Stimulated activated CD4-positive, alpha-beta T cell treated with anti-CD3 and anti-CD28 coated beads, Interleukin-2, amount 100 ng/mL, for 24 hours (primary cell): ENCODE results near the gene MOK.
A peak's percentile ranks its signal among the peaks of the same experiment; 100 is the strongest.

Experiments
- DNase-seq, 2 donors: peaks; one replicate each; pipeline ENCODE4 v3.0.0-alpha.2; 2020

MOK gene

DNA sequence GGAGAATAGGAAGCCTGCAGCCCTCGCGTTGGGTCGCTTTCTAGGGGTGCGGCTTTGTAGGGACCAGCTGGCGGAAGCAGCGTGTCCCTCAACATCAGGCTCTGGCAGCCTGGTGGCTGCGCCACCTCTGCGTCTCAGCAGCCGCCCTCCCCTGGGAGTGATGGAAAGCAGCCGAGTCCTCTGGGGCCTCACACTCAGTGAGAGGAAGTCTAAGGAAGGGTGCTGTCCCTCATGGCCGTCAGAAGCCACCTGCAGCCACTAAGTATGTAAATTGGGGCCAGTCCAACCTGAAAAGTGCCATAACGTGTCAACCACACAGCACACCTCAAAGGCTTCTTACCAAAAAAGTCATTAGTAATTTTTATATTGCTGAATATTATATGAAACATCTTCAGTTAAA, 84.9 kb downstream of the MOK start:
- DNase-seq = peak in 1 of 2 donors; percentile 8

DNA sequence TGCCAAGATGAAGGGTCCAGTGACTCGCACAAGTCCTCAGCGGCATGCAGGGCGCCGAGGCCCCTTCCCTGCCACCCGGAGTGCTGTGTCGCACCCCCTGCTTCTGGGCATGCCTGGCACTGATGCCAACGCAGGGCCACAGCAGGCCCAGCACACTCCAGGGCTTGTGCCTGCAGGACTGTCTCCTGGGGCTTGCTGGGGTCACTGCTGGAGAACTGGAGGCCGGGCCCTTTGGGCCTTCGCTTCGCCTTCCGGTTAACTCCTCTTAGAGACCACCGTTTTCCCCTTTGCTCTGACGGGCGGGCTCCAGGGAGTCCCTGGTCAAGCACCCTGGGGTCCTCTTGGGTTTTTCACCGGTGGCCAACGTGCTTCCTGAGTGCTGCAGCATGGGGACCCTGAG, 85.6 kb downstream of the MOK start:
- no peak for DNase-seq

DNA sequence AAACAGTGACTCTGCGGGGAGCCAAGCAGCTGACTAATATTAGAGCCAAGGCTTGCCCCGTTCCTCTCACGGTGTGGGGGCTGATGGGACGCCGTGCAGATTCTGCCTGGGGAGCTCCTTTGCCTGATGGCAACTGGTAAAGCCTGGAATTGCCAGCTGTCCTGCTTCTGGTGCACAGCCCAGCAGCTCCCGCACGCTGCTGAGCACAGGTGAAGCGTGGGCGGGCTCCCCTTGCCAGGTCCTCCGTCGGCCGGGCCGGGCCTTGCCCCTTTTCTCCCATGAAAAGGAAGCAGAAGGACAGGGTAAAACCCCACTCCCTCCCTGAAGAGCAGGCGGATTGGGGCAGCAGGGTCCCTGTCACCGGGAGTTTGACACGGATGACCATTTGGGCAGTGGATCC, 86.3 kb downstream of the MOK start:
- no peak for DNase-seq

DNA sequence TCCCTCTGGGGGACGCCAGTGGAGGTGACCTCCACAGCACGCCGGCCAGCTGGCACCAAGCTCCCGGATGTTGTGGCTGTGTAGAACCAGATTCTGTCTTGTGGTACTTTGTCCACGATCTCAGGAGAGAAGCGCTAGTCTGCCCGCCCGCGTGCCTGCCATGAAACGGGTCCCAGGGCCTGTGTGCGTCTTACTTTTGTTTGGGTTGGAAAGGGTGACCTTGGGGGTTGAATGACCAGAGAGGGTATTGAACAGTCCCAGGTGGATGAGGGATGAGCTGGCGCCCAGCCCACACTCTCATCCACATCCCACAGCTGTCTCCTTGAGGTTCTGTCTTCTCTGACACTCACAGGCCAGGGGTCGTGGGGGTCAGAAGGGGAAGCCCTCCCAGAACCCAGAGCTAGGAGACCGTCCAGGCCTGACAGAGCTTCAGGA, 87.0 kb downstream of the MOK start:
- DNase-seq = no peak

DNA sequence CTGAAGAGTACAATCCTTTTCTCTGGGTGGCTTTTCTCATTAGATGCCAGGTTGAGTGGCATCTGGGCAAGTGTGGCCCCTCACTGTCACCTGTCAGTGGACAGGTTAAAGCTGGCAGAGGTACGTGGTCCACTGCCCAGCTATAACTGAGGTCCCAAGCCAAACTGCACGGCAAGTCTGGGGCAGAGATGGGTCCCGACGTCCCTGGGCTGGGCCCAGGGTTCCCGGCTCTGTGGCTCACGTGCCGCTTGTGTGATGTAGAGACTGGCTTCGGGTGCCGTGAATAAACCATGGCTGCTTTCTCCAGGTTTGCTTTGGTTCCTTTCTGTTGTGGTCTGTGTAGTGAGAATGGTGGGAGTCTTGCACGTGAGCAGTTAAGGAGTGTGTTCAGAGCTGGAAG, 87.6 kb downstream of the MOK start:
- no peak for DNase-seq

DNA sequence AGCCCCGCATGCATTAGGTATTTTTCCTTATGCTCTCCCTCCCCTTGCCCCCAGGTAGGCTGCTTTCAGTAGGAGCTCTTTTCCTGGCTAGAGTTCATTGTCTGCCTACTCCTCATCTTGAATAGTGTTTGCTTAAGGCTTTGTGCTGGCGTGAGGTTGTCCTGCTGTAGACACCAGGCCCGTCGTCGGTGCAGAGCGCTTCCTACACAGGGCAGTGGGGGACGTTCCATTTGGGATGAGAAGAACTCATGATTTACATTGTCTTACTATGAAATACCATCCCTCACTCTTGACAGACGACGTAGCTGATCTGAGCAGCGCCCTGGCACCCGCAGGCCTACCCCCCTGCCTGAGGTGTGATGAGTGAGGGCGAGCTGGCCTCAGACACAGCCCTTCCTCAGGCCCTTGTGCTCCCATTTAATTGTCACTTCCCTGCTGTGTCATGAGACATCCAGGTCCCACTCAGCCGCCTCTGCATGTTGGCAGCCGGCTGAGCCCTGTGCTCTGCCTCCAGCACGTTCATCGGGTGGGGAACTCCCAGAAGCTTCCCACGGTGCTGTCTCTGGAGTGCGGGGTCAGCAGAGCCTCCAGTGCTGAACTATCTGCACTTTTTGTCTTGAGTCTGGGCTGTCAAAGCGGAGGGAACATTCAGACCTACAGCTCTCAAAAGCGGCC, 89.3 kb downstream of the MOK start:
- DNase-seq = no peak

DNA sequence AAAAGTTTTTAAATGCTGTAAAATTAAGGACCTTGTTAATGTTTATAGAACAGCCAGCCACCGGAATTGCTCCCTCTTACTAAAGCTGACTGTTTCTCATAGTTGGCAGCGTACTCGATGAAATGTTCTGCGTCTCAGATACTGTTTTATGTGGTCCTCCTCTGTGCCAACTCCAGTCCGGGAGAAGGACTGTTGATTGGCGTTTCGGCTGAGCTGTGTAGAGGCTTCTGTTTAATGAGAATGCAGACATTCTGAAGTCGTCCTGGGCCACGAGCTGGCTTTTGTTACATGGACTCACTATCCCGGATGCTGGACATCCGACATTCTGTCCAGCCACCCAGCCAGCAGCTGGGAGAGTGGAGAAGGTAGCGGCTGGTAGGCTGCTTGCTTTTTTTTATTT, 89.9 kb downstream of the MOK start:
- DNase-seq = no peak

DNA sequence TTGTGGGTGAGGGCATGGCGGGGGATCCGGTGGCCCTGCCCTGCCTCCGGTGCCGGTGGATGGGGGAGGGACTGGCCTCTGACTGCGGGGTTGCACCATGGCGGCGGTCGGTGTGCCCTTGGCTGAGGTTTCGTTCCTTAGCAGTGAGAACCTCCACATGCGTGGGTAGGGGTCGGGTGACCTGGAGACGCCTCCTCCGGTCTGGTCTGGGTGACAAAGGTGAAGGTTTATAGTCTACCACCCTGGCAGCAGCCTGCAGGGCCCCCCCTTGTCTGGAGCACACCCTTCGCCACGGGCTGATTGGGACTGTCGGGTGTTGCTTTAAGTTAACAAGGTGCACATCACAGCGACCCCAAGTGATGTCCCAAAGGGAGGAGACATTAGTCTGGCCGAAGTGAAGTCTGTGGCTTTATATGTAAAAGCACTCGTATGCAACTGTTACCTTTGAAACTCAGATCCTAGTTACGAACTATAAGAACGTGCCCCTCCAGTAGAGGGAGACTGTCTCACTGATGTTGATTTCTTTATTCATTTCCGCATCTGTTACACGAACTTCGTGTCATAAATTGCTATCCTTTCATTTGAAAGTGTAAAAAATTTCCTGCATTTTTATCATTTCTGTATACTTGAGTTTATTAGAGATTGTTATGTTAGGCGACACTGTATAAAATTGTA, 90.8 kb downstream of the MOK start:
- no peak for DNase-seq

DNA sequence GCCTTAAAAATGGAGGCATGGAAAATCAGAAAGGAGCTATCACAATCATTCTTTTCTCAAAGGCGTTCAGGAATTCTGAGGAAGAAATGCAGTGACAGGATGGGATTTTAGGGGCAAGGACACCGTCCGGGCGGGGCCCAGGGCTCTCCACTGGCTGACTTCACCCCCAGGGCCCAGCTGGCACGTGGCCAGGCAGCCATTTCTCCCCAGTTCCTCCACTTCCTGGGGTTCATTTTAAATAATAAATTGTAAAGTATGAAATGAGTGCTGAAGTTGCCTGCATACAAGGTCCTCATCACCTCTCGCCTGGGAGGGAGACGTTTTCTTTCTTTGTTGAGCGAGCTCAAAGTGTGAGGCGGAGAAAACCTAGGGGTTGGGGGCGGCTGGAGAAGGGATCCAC, 91.5 kb downstream of the MOK start:
- DNase-seq = no peak

DNA sequence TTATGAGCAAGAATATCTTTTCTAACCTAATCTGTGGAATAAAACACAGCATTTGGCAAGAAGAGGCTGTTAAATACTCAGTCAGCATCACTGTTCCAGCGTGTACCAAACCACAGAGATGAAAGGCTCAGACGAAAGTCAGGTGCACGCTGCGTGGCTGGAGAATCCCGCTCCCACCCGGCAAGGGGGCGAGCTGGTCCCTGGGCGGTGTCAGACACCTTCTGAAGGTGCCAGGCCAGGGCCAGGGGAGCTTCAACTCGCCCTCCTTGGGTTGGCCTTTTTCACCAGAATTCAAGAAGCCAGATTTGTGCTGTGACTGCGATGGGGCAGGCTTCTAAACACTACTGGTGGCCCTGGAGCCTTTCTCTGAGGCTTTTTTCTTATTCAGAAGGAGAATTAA, 92.1 kb downstream of the MOK start:
- no peak for DNase-seq

DNA sequence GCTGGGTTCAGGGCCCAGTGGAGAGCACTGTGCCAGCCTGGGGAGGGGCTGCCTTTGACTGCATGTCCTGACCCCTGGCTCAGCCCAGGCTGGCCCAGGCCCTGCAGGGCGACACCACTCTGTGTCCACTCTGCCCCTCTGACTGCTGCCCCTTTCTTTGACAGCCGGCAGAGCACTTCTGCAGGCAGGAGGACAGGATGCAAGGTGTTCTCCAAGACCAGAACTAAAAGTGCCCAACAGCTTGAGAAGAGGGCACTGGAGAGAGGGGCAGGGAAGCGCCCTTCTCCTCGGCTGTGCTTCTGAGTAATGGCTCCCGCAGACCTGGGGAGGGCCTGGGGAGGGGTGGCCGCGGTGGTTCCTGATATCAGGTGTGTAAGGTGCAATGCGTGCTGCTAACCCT, 92.6 kb downstream of the MOK start:
- DNase-seq = no peak

DNA sequence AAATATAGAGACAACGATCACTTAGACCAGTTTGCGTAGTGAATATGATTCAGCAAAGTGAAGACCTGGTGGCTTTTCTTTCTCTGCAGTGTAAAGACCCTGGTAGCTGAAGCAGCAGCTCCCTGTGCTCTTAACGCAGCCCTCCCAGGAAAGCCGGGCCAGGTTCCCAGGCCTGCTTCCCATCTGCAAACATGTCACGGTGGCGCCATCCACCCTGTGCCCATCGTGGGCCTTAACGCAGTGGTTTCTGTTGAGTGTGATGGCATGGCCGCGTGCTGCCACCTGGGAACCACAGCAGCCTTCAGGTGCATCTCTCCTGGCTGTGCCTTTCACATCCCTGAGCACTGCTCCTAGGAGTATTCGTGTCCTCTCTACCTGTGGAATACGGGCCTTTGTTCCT, 93.7 kb downstream of the MOK start:
- no peak for DNase-seq

DNA sequence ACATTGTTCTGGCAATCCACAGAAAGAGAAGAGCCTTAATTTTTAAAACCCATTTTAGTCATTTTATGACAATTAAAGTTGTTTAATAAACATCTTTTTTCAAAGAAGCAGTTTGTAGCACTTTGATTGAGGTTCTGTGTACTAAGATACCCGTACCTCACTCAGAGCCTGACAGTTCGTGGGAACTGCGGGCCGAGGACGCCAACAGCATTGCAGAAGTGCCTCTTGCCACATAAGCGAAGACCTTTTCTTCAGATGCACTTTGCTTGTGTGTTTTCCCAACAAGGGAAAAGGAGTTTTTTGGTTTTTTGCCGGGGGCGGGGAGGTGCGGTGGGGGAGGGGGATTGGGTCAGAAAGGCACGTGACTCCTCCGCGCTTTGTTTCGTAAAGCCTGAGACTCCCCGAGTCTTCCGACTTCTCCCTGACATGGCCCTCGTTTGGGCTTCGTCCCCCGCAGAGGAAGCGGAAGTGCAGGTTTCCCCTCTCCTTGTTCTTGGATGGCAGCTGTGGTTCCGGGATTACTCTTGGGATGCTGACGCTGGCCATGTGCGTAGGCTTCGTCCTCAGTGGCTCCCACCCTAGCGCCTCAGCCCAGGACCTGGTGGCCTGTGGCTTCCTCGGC, 94.4 kb downstream of the MOK start:
- no peak for DNase-seq

DNA sequence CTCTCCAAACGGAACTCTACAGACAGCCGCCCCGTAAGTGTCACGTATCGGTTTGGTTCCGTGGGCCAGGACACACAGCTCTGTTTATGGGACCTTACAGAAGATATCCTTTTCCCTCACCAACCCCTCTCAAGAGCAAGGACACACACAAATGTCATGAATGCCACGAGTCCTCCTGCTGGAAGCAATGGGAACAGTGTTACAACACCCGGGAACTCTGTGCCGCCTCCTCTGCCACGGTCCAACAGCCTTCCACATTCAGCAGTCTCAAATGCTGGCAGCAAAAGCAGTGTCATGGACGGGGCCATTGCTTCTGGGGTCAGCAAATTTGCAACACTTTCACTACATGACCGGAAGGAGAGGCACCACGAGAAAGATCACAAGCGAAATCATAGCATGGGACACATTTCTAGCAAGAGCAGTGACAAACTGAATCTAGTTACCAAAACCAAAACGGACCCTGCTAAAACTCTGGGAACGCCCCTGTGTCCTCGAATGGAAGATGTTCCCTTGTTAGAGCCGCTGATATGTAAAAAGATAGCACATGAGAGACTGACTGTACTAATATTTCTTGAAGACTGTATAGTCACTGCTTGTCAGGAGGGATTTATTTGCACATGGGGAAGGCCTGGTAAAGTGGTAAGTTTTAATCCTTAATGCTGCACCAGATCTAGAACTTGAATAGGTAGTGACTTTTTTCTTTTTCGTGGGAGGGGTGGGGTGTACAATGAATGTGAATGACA, 95.6 kb downstream of the MOK start:
- no peak for DNase-seq

DNA sequence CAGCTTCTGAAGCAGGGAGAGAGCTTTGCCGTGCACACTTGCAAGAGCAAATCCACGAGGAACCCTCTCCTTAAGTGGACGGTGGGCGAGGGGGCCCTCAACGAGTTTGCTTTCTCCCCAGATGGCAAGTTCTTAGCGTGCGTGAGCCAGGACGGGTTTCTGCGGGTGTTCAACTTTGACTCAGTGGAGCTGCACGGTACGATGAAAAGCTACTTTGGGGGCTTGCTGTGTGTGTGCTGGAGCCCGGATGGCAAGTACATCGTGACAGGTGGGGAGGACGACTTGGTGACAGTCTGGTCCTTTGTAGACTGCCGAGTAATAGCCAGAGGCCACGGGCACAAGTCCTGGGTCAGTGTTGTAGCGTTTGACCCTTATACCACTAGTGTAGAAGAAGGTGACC, 96.2 kb downstream of the MOK start:
- DNase-seq = no peak

DNA sequence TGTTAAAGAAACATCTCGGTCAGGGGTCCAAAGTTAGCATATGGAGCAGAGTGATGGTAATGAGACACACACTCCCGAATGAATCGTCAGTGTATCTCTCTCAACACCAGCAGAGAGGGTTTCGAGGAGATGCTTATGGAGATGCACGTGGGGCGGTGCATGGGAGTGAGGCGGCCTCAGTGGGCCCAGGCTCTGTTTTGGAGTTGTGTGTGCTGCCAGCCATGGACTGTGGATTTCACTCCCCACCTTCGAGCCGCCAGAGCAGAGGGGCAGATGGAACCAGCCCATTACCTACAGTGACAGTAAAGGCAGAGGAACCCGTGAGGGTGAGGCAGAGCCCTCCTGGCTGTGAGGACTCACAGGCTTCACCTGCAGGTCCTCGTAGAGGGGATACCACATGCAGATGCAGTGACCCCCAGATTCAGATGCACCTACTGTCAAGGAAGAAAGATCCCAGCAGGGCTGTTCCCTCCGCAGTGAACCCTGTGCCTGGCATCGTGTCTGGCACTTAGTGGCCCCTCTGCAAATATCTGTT, 97.1 kb downstream of the MOK start:
- DNase-seq = no peak

DNA sequence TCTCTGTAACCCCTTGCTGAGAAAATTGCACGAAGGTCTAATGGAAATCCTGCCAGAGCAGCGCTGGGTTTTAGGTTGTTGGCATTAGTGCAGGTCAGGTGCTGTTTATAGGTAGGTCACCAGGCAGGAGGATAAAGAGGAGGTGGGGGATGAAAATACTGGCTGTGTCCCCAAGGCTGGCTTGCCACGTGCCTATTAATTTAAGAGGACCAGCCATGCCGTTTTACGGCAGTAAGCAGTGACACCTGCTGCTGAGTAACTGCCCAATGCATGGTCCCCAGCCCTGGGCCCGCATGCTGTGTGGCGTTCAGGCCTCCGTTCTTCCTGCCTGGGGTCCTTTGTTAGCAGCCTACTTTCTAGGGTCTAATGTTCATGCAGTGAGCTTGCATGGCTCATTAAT, 98.0 kb downstream of the MOK start:
- DNase-seq = no peak

DNA sequence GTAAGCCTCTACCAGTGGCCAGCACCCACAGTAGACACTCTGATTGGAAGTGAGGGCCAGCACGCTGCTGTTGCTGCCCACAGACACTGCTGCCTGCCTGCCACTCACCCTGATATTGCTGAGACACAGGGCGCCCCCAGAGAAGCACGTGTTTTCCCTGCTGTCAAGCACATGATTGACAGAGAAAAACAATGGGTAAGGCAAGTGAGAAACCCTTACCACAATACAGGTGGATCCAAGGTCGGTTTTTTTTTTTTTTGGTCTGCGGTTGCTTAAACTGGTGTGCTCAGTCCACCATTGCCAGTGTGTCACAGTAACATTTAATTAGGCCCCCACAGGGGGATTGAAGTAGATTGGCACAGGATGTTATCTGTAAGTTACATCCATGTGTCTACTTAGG, 99.4 kb downstream of the MOK start:
- no peak for DNase-seq

DNA sequence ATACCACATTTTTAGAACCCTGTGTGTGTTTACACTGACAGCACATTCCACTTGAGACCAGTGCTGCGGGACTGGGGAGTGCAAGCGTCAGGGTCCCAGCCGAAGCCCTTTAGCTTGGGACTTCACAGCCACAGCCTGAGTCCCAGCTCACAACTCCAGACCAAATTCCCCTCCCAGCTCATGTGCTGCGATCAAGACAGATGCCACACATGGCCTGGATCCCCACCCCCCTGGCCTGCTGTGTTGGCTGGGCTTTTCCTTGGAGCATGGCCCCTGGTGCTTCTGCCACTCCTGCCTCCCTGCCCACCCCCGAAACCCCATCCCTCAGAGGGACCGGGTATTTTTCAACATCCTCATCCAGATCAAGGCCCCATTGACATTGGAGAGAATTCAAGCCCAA, 101.6 kb downstream of the MOK start:
- DNase-seq = no peak

DNA sequence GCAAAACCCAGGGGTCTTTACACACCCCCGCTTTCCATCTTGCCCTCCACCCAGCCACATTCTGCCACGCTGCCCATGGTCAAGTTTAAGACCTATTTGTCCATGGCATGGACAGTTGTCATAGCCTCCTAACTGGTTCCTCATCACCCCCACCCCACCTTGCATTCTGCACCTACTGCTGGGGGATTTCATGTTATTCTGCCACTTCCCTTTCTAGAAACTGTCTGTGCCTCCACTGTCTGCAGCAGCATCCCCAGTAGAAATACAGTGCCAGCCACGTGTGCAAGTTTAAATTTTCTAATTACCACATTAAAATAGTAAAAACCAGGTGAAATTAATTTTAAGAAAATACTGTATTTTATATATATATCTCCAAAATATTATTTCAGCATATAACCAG, 102.0 kb downstream of the MOK start:
- DNase-seq = no peak

DNA sequence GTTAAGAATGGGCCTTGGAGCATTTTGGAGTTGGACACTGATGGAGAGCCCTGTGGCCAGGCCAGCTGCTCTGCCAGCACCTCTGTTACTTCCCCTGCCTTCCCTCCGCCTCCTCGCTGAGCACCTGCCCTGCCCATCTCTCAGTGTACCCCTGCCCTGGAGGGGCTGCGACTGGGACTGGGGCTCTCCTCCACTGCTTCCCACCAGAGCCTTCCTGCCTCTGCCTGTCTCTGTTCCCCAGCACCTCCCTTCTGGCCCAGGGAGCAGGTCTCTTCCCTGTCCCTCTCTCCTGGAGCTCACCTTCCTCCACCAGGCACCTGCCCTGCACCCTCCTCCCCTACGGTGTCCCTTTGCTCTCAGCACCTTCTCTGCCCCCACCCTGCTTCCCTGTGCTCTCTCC, 103.2 kb downstream of the MOK start:
- DNase-seq = no peak

DNA sequence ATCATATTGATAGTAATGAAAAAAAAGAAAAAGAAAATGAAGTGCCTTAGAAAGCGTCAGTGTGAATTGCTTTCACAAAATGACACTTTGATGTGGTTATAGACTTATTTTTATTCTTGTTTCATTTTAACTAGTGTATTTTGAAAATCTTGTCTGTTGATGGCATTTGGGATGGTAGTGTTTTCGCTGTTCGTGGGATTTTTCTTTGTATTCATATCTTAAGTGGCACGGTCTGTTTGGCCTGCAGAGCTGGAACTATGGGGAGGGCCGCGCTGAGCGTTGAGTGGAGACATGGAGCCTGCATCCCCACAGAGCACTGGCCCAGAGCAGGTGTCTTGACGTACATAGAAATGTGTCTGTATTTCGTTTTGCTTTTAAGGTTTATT, 103.6 kb downstream of the MOK start:
- DNase-seq = peak; percentile 22 to 35

DNA sequence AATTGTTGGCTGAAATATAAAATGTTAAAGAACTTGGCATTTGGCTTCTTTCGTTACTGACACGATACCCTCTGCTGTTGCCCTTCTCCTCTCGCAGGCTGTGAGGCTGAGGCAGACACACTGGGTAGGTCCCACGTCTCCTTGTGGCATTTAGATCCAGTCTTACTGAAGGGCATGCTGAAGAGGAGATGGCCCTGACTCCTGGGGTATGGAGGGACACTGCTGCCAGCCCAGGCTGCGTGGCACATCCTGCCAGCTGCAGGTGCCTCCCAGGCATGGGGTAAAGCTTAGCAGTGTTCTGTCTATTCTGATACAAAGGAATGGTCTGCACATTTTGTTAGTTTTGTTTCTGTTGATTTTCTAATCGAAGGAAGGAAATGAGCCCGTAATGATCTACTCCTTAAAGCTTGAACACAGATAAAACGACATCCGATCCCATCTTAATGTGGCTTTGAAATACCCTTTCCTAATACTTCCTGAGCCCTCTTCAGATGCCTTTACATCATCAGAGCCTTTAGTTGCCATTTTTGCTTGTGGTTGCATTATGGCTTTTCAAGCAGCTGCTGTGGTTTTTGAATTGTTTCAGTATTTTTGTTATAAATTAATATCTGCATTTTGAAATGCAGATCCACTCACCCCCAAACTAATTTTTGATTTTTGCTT, 104.1 kb downstream of the MOK start:
- no peak for DNase-seq
